IPS DF 4.7 (cell line): ENCODE results near the gene AIF1.
A peak's percentile ranks its signal among the peaks of the same experiment; 100 is the strongest.

Experiments used
- DNase-seq: peaks from one replicate; pipeline ENCODE4 v3.0.0-alpha.2; 2013; ENCODE audit warnings: low spot score; ENCODE audit errors: extremely low read depth

Gene AIF1

DNA sequence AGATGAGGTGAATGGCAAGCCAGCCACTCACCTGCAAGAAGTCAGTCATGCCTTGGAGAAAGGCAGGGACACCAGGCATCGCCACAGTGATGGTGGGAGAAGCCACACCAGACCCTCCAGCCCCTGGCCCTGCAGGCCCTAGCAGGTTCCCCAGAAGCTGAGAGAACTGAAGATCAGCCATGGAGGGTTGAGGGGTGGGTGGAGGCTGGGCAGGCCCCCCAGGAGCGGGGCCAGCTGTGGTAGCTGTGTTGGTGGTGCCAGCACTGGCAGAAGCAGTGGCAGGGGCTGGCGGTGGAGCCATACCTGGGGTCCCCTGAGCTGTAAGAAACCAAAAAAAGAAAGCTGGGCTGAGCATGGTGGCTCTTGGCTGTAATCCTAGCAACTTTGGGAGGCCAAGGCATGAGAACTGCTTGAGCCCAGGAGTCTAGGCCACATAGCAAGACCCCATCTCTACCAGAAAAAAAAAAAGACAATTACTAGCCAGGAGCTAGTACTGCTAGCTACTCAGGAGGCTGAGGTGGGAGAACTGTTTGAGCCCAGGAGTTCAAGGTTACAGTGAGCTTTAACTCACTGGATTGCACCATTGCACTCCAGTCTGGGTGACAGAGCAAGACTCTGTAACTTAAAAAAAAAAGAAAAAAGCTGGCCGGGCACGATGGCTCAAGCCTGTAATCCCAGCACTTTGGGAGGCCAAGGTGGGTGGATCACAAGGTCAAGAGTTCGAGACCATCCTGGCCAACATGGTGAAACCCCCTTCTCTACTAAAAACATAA lies 27.9 kb downstream of the AIF1 start:
- no peak for DNase-seq

DNA sequence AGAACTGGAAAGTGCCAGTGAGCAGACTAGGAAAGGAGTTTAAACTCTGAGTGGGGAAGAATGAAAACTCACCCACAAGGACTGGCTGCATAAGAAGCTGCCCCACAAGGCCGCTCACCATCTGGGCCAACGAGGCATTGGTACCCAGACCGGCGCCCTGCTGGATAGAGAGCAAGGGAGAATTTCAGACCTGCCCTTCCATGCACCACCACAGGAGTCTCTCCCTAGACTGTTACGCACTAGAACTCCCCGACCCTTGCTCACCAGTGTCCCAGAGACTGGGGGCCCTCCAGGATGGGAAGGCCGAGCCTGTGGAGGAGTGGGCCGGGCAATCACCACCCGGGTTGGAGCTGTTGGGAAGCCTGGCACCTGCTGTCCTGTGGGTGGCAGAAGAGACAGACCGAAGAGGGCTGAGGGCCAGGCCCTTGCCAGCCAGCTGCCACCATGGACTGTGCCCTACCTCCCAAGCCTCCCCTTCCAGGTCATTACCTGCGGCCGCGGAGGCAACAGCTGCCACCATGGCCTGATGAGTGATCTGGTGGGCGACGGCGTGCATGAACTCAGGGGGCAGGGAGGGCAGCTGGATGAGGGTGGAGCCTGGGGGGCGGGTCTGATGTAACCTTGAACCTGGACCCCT lies 28.9 kb downstream of the AIF1 start:
- no peak for DNase-seq

DNA sequence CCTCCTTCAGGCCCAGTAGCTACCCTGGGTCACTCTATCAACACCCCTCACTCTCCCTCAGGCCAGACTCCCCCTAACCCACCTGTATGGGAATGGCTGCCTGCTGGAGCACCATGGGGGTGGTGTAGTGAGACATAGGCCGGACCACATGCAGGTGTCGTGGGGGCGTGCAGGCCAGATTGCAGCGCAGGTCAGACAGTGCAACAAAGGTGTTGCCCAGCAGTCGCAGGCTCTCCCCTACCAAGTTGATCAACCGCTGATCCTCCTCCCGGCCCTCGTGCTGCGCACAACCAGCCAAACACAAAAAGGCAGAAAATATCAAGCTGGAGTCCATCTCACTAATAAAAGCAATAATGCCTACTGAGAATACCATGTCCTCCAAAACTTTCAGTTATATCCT lies 30.3 kb downstream of the AIF1 start:
- no peak for DNase-seq

DNA sequence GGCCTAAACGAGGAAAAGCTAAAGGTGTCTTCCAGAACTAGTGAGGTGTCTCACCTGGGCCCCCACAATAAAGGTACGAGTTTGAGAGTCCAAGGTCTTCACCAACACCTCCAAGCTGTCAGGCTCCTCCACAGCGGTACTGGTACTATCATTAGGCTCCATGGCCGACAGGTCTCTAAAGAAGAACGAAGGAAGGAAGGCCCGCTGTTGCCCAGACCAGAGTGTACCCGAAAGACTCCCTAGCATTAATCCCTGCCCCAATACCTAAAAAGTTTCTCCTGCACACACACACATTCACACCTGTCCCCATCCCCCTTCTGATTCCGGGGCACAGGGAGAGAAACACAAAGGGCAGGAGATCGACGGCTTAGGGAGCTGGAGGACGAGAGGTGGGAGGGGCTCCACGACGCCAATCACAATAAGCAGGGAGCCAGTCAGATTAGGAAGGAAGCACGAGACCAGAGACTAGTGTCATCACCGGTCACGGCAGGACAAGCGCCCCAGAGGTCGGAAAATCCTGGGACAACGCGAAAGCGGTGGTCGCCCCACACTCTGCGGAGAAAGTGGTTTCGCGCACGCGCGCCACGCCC lies 36.7 kb downstream of the AIF1 start:
- no peak for DNase-seq

DNA sequence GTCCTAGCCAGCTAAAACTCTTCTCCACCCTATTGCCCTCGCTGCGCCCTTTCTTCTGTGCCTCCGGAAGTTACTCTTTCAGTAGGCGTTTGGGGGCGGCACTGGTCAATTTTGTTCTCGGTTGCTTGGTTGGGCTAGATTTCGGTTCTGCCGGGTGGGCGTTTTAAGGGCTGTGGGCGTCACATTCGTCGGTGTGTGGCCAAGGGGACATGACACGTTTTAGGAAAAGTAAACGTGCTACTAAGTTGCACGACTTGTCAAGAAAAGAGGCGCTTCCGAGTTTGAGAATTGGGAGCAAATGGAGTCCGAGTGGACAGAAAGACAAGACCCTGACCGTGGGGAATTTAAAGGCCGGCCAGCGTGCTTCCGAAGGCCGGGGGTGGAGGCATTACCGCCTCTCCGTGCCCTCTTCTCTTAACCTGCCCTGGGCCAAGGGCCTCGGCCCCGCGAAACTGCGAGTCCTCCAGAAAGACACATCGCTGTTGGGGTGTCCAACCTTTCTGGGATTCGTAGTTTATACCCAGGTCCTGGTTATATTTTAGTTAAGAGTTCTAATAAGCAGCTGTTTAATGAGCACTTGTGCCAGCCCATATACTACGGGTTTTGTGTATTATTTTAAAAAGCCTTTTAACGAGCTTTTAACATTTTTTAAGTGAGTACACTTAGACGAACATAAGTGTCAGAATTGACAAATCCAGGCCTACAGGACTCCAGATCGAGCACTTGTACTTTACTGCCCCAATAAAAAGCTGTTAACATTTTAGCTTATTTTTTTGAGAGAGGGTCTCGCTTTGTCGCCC lies 38.1 kb downstream of the AIF1 start:
- DNase-seq = peak; percentile 90

DNA sequence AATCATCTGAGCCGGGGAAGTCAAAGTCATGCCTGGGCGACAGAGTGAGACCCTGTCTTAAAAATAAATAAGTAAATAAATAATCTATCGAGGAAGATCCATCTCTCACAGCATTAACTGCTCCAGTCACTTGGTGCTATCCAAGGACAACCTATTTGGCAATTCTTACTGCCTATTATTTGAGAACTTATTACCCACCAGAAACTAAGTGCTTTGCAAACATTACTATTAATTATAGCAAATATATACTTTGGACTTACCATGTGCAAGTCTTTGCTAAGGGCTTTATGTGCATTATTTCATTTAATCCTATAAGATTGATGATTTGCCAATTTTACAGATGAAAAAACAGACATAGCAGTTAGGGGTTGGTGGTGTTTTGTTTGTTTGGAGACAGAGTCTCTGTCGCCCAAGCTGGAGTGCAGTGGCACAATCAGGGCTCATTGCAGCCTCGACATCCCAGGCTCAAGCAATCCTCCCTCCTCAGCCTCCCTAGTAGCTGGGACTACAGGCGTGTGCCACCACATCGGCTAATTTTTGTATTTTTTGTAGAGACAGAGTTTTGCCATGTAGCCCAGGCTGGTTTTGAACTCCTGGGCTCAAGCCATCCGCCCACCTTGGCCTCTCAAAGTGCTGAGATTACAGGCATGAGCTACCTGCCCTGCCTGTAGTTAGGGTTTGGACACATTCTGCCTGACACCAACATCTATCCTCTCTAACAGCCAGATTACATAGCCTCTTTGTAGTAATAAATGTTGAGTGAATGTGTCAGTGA lies 39.7 kb downstream of the AIF1 start:
- DNase-seq = no peak

DNA sequence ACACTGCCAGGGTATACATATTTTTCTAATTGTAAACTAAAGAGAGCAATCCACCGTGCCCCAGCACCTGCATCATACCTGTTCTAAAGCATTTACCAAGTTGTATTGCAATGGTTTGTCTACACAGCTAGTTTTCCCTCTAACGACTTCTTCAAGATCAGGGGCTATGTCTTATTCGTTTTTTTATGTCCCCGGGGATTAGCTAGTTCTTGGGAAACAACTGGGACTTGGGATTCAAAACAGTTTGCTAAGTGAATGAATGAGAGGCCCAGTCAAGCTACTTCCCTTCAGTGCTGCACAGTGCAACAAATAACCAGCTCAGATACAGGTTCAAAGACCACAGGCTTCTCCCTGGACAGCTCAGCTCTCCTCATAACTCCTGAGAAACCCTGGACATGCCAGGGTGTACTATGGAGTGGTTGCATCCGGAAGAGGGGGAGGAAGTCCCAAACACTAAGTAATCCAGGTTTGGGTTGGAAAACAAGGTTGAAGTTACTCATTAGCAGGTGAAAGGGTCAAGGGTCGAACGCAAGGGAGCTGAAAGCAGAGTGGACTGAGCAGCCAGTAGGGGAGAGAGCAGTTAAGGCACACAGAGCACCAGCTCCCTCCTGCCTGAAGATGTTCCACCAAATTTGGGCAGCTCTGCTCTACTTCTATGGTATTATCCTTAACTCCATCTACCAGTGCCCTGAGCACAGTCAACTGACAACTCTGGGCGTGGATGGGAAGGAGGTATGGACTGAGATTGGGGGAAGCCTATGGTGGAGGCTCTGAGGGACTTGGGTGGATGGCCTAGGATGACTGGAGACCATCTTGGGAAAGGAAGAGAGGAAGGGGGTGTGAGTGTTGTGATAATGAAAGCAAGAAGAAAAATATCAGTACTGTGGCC lies 40.6 kb downstream of the AIF1 start, which contains the start of gene APOM:
TSS of gene APOM (plus strand) at position 546 of the 889 bp plus-strand sequence. CDS start at position 619, 73 bp downstream.
- no peak for DNase-seq

DNA sequence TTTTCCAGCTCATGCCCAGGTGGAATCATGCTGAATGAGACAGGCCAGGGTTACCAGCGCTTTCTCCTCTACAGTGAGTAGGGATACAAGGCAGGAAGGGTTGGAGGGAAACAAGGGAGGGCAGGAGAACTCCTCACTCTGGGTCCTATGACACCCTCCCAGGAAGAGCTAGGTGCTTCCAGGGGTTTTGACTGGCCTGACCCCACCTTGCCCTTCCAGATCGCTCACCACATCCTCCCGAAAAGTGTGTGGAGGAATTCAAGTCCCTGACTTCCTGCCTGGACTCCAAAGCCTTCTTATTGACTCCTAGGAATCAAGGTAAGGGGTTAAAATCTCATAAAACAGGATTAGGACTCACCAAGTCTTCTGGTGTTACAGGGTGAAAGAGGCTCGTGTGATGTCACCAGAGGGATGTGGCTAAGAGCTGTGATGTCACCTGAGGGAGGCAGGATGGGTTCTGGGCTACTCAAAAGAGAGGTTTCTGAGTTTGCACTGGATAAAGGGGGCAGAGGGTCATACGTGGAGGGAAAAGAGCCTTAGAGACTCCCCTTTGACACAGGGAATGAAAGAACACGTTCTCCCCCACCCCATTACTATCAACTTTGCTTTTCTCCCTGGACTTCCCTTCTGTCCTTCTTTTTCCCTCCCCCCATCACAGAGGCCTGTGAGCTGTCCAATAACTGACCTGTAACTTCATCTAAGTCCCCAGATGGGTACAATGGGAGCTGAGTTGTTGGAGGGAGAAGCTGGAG lies 42.5 kb downstream of the AIF1 start:
- no peak for DNase-seq

DNA sequence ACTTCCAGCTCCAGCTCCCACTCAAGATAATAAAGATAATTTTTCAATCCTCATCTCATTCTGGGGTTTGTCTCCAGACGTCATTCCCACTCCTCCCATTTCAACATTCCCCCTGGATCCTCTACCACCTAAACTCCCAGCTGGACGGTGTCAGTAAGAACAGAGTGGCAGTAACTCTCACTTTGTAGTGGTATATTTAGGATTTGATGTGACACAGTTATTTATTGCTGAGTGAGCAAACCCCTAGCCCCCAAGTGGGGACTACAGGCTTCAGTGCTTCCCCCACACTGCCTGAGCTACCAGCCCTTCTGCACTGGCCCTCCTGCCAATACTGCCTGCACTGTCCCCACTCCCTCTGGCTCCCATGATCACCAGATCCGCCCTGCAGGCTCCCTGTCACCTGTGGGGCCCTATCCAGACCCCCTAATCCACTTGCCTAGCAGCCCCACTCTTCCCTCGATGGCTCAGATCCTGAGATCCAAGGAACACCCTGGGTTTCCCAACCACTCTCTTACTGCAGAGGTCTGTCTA lies 43.2 kb downstream of the AIF1 start:
- no peak for DNase-seq

DNA sequence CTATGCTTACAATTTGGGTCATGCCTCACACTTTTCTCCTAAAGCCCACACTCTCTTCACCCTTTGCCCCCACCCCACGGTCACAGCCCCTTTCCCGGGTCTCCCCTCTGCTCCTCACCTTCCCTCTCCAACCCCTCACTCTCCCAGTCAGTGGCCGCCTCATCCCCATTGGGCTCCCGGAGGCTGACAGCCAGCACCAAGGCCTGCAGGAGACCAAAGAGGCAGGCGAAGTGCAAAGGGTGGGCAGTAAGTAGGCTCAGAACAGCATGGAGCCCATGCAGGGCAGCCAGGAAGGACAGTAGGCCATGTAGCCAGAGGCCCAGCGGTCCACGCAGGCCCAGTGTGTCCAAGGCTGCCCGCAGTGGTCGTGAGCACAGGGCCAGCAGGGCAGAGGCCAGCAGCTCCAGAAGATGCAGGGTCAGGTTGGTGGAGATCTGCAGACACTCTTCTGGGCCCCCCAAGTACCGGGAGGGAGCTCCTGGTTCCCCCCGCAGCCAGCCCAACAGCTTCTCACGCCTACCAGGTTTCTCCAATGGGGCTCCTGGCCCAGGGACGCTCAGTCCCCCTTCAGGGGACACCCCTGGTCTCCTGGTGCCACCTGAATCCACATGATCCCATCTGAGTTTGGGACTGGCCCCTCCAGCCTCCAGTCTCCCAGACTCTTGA lies 44.1 kb downstream of the AIF1 start:
- no peak for DNase-seq

DNA sequence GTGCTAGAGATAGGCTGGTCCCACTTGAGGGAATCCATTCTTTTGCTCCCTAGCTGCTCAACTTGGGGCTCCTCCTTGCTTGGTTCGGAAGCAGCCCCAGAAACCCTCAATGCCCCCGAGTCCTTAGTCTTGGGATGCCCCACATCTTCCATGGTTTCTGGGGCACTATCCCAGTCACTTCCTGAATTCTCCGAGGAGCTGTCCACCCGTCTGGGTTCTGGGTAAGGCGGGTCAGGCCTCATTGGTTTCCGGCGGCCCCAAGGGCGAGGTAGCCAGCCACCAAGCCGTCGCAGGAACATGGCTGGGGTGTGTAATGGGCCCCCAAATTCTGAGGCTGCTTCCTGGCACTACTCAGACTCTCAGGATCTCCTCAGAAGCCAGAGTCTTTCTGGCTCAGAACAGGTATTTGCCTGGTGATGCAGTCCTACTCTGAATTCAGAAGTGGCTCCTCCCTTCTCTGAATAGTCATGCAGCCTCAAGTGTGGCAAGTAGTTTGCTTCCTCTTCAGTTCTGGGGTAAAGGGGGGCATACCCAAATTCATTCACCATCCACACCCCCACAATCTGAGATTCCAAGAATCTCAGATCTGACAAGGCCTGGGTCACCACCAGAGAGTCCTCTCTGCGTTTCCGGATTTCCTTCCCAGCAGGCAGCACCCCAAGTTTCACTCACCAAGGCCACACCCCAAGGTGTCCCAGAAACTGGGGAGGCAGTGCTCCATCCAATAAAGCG lies 44.8 kb downstream of the AIF1 start:
- DNase-seq = no peak

DNA sequence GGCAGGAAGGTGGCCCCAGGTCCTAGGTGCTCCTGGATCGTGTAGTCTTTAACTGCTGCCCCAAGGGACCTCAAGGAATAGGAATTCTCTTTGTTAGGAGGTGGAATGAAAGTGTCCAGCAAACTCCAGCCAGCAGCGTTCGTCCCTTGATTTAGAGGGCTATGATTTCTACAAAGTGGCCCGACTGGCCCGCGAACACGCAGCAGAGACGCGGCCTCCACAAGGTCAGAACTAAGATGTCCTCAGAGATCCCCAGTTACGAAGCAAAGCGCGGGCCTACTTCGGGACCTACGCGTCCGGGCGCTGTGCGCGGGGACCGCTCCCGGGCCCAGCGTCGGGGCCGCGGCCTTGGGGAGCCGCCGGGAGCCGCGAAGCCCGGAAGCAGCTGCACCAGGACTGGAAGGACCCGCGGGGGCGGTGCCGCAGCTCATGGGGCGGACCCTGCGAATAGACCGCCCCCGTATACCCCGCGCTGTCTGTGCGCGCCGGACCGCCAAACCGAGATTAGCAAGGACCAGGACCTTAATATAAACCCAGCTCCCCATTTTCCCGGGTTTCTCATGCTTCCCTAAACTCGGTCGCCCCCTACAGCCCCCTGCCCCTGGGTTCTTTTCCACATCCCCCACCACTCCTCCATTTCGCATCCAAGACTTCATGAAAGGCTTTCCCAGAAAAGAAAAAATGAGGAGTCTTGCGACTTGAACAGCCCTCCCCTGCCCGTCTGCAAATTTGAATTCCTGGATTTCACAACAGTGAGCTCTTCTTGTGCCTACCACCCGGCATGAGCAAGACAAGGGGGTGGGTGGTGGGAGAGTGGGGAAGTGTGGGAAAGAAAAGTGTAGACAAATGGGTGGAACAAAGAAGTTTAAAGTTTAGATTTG lies 45.6 kb downstream of the AIF1 start, which contains the start of gene C6orf47:
TSS of gene C6orf47 (minus strand) at position 398 of the 881 bp plus-strand sequence. CDS start 831 bp downstream, outside the sequence.
- no peak for DNase-seq

DNA sequence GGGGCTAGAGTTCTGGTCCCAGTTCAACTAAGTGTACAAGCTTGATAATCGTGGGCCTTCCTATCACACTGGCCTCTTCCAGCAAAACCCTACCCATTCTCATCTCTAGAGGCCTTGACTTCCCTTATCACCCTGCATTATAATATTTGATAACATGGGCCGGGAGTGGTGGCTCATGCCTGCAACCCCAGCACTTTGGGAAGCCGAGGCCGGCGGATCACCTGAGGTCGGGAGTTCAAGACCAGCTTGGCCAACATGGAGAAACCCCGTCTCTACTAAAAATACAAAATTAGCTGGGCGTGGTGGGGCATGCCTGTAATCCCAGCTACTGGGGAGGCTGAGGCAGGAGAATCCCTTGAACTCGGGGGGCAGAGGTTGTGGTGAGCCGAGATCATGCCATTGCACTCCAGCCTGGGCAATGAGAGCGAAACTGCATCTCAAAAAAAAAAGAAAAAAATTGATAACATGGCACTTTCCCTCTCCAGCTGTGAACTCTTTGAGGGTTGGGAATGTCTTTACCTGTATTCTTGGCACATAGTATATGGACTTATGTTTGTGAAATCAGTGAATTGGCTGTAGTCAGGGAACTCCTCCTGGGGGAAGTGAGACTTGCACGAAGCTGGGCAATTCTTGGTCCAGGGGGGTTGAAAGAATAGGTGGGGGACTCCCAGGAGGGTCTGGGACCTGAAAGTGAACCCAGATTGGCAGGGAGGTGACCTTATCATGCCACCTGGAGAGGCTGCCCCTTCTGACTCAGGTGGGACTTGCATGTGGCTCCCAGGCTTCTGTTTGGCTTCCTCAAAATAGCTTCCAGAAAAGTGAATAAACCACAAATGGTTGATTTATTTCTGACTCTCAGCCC lies 46.5 kb downstream of the AIF1 start:
- no peak for DNase-seq

DNA sequence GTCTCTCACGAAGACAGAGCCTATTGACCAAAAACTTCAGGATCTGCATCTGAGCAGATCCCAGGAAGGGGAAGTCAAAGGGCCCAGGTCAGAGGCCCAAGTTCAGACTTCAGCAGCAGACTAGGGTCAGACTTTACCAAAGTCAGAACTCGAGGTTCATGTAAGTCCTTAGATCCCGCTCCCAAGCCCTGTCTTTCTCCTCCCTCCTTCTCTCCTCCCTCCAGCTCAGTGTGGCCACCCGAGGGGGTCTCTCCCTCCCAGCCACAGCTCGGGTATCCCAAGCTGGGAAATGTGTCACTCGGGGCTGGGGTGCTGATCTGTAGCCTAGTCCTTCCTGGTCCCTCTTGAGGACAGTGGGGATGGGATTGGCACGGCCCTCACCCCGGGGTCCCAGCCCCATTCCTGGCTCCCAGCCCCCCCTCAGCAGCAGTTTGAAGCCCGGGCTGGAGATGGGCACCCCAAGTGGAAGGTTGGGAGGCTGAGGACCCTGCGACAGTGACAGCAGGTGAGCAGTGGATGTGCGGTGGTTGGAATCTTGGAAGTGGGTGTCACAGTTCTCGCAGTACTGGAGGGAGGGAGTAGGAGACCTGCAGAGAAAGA lies 47.2 kb downstream of the AIF1 start:
- DNase-seq = no peak
